ENCODE data around the gene PARVA.

DNA sequence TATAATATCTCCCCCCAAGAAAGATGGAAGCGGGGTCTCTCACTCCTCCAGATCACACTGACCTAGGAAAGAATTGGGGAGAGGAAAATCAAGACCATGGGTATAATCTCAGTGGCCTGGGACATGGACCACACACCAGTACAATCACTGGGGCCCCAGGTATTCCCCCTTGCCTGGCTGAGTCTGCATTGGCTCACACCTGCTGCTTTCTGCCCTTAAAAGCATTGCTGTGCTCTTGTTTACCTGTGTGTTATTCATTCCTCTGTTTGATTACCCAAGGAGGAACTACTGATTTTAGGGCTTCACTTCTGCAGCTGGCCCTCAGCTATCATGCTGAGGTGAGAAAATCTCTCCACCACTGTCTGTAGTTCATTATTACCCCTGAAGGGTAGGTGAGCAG, 14.0 kb upstream of the PARVA start:
- TF ChIP-seq POLR2A (IDR thresholded peaks at IDR 0.05; ENCODE audit: low read depth), result no peak
- TF ChIP-seq POLR2AphosphoS5 (IDR thresholded peaks at IDR 0.05), result no peak
- no peak for TF ChIP-seq CTCF (IDR thresholded peaks at IDR 0.05)
- no peak for TF ChIP-seq EP300 (IDR thresholded peaks at IDR 0.05)

All from esophagus muscularis mucosa (tissue), 4 donors.